OCI-LY3 (cell line): ENCODE data around the gene ARAP1.

ENCODE experiments used
- H2AFZ ChIP-seq: fragments of 200-600, 300-600 bp; shearing (Covaris generic); 2 replicates; pipeline ENCODE4 v1.6.0; 2014; ENCODE audit warnings: antibody characterized with exemption, low read depth, low read length
- H3K27ac ChIP-seq: fragments of 200-600, 300-600 bp; sonication (generic); 2 replicates; pipeline ENCODE4 v1.5.1; 2014; ENCODE audit warnings: mild to moderate bottlenecking, low read length, moderate library complexity, mixed read lengths
- H3K27me3 ChIP-seq: fragments of 200-600, 300-600 bp; sonication (generic); 2 replicates; pipeline ENCODE4 v1.6.1; 2014; ENCODE audit warnings: low read depth, low read length, mixed read lengths
- H3K36me3 ChIP-seq: fragments of 200-600, 300-600 bp; sonication (generic); replicated peaks from 2 replicates; pipeline ENCODE3; 2014; ENCODE audit warnings: low read depth, low read length, mixed read lengths
- H3K4me1 ChIP-seq: fragments of 300-600, 200-600 bp; sonication (generic); 2 replicates; pipeline ENCODE4 v1.6.1; 2014; ENCODE audit warnings: low read length, mixed read lengths
- H3K4me2 ChIP-seq: fragments of 200-600, 300-600 bp; sonication (generic); 2 replicates; pipeline ENCODE4 v1.6.1; 2014; ENCODE audit warnings: low read length, mixed read lengths
- H3K4me3 ChIP-seq: fragments of 300-600, 200-600 bp; sonication (generic); 2 replicates; pipeline ENCODE4 v1.5.1; 2014; ENCODE audit warnings: antibody characterized with exemption, mild to moderate bottlenecking, low read length, moderate library complexity
- H3K79me2 ChIP-seq: fragments of 300-600, 200-600 bp; shearing (Covaris generic); 2 replicates; pipeline ENCODE4 v1.6.1; 2014; ENCODE audit warnings: mild to moderate bottlenecking, low read length, mixed read lengths
- H3K9ac ChIP-seq: fragments of 300-600, 200-600 bp; shearing (Covaris generic); 2 replicates; pipeline ENCODE4 v1.6.0; 2014; ENCODE audit warnings: mild to moderate bottlenecking, low read length, moderate library complexity
- H3K9me3 ChIP-seq: fragments of 200-600, 300-600 bp; shearing (Covaris generic); 2 replicates; pipeline ENCODE4 v1.6.1; 2014; ENCODE audit warnings: low read length, mixed read lengths; ENCODE audit not compliant: insufficient read depth
- H4K20me1 ChIP-seq: fragments of 200-600, 300-600 bp; sonication (generic); 2 replicates; pipeline ENCODE4 v1.6.1; 2016; ENCODE audit warnings: low read length, mixed read lengths; ENCODE audit not compliant: insufficient read depth
- EZH2phosphoT487 ChIP-seq: fragments of 200-600 bp; shearing (Covaris generic); IDR thresholded peaks from 2 replicates; pipeline ENCODE4 v1.6.1; 2018; ENCODE audit warnings: antibody characterized with exemption, mixed run types, low read depth
- TF ChIP-seq, protein P1 (sequence below): fragments of 200-600, 300-600 bp; sonication (generic); IDR thresholded peaks from 2 replicates; pipeline ENCODE4 v1.5.1; 2014; ENCODE audit warnings: antibody characterized with exemption, low read length, low read depth

Gene ARAP1

DNA sequence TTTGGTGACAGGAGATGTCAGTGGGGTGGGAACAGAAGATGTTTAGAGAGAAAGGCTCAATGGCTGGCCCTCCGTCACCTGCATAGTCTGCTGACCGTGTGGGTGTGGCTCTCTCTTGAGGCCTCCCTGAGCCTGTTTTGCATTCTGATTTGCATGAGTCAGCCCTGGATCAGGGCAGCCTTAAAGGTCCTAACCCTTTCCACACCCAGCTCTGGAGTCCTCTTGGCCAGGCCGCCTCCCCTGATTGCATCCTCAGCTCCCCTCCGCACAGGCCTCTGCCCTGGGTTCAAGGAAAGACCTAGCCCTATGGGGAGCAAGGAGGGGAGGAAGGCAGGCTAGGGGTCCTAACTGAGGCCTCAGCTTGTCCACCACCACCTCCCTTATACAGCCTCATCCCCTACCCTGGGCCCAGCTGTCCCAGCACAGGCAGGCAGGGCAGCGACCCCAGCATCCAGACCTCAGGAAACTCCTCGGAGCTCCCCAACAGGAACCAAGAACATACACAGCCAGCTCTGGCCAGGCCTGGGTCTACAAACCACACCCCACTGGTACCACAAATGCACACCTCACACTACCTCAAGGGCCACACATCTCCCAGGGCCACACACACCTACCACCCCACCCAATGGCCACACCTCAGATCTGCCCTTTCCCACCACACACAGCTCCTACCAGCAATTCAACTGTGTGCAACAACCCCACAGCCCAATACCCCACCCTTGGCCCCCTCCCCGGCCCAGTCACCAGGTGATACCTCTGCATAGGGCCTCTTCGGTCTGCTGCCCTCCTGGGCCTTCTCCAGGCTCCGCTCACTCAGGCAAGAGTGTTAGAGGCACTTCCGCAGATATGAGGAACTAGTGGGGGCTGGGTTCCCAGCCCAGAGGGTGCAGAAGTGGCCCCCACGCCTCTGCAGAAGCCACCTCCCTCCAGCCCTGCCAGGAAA lies 13.7 kb downstream of the ARAP1 start:
- Histone ChIP-seq H3K27ac (peak overlapping the region; percentile 29), H3K79me2 (peaks cover 31% of the 10 kb centered on the region), H3K4me2 (peak overlapping the region; percentile 84), H4K20me1 (no peaks in the 10 kb centered on the region), H3K27me3 (no peaks in the 10 kb centered on the region), H3K9me3 (no peaks in the 10 kb centered on the region), H3K4me3 (peak overlapping the region; percentile 74), H2AFZ (no peak overlapping the region), H3K4me1 (peaks cover 47% of the 10 kb centered on the region), H3K36me3 (peaks cover 4% of the 10 kb centered on the region), H3K9ac (peak overlapping the region; percentile 69)
- no peak for TF ChIP-seq EZH2phosphoT487
- TF ChIP-seq, protein P1, sequence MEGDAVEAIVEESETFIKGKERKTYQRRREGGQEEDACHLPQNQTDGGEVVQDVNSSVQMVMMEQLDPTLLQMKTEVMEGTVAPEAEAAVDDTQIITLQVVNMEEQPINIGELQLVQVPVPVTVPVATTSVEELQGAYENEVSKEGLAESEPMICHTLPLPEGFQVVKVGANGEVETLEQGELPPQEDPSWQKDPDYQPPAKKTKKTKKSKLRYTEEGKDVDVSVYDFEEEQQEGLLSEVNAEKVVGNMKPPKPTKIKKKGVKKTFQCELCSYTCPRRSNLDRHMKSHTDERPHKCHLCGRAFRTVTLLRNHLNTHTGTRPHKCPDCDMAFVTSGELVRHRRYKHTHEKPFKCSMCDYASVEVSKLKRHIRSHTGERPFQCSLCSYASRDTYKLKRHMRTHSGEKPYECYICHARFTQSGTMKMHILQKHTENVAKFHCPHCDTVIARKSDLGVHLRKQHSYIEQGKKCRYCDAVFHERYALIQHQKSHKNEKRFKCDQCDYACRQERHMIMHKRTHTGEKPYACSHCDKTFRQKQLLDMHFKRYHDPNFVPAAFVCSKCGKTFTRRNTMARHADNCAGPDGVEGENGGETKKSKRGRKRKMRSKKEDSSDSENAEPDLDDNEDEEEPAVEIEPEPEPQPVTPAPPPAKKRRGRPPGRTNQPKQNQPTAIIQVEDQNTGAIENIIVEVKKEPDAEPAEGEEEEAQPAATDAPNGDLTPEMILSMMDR, result no peak

DNA sequence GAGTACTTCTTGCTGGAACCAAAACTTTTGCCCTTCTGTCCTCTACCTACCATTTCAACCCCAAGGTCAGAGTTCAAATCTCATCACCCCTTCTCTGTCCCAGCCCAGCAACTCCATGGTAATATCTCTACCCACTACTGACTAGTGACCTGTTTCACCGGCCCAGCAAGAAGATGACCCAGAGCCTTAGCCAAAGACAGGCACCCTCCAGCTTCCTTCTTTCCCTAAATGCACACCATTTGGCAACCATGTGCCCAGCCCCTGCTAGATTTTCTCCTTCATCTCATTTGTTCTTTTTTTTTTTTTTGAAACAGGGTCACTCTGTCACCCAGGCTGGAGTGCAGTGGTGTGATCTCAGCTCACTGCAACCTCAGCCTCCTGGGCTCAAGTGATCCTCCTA lies 14.9 kb downstream of the ARAP1 start:
- Histone ChIP-seq H3K27me3 (no peaks in the 10 kb centered on the region), H3K4me2 (0 out of 2 replicates have a peak overlapping the region, but pooled peaks have one; percentile 3), H3K36me3 (peaks cover 6% of the 10 kb centered on the region), H2AFZ (no peak overlapping the region), H3K9me3 (no peaks in the 10 kb centered on the region), H4K20me1 (0 out of 2 replicates have a peak, but pooled peaks cover 1% of the 10 kb centered on the region), H3K4me3 (no peak overlapping the region), H3K79me2 (peaks cover 31% of the 10 kb centered on the region), H3K9ac (no peak overlapping the region), H3K27ac (no peak overlapping the region), H3K4me1 (peaks cover 47% of the 10 kb centered on the region)
- TF ChIP-seq, protein P1, result no peak
- no peak for TF ChIP-seq EZH2phosphoT487

DNA sequence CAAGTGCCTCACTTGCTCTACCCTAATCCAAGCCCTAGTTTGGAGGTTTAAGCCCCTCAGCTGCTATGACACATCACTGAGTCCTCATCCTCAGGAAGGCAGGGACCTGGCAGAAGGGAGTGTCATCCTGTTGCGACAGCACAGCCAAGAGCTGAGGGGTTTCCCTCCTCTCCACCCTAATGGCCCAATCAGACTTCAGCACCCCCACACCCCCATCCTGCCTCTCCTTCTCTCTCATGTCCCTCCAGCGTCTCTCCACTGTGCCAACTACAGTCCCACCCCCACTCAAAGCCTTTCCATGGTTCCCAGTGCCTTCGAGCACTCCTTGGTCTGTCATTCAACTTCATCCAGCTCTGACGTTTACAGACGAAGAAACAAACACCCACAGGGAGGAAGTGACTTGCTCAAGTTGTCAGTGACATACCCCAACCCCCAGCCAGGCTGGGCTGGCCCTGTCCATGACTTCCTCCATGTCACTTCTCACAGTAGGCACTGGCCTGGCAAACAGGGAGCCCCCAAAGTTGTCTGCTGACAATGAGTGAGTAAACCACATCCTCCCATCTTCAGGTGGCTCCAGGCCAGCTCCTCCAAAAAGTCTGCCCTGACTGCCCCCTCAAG lies 15.6 kb downstream of the ARAP1 start:
- H3K4me3 ChIP-seq, result no peak overlapping the region
- 0 out of 2 replicates have a peak, but pooled peaks cover 3% of the 10 kb centered on the region for H4K20me1 ChIP-seq
- no peak overlapping the region for H2AFZ ChIP-seq
- peak overlapping the region; percentile 3; the same call in 1 of the 2 replicates for H3K4me2 ChIP-seq
- peaks cover 31% of the 10 kb centered on the region for H3K79me2 ChIP-seq
- peaks cover 47% of the 10 kb centered on the region for H3K4me1 ChIP-seq
- no peaks in the 10 kb centered on the region for H3K27me3 ChIP-seq
- no peak overlapping the region for H3K9ac ChIP-seq
- H3K27ac ChIP-seq, result no peak overlapping the region
- H3K9me3 ChIP-seq, result no peaks in the 10 kb centered on the region
- H3K36me3 ChIP-seq, result peaks cover 9% of the 10 kb centered on the region
- TF ChIP-seq, protein P1, result no peak
- TF ChIP-seq EZH2phosphoT487, result no peak

DNA sequence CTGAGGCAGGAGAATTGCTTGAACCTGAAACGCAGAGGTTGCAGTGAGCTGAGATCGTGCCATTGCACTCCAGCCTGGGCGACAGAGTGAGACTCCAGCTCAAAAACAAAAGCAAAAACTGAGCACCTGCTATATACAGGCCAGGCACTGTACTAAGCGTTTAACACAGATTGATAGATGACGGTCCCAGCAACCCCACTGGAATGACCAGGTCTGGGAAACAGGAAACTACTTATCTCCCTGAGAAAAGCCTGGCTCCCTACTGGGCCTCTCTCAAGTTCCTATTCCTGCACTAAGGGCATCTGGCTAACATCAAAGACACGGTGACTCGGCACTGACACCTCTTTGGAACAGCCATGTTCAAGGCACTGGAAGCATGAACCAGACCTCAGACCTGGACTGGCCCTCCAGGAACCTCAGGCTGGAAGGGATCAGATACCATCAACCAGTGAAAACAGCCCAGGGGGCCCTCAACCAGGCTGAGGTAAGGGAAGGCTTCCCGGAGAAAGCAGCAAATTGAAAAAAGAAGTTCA lies 16.6 kb downstream of the ARAP1 start:
- Histone ChIP-seq H3K4me3 (no peak overlapping the region), H3K27ac (no peak overlapping the region), H3K27me3 (no peaks in the 10 kb centered on the region), H3K9me3 (no peaks in the 10 kb centered on the region), H3K79me2 (peaks cover 28% of the 10 kb centered on the region), H3K9ac (no peak overlapping the region), H3K4me1 (peaks cover 43% of the 10 kb centered on the region), H2AFZ (no peak overlapping the region), H4K20me1 (0 out of 2 replicates have a peak, but pooled peaks cover 3% of the 10 kb centered on the region), H3K4me2 (no peak overlapping the region), H3K36me3 (peaks cover 15% of the 10 kb centered on the region)
- TF ChIP-seq, protein P1, result no peak
- TF ChIP-seq EZH2phosphoT487, result no peak
